Ecto neural progenitor cell (in vitro differentiated cells): ENCODE results near the gene CISD2.
"Not testable (repeated sequence)": the region's sequence is repeated elsewhere in the genome, so short reads cannot be mapped to it uniquely, and the experiment has no call there.

ENCODE experiments used
- DNase-seq: peaks from one replicate; pipeline ENCODE4 v3.0.0-alpha.2; 2018; ENCODE audit warnings: low spot score

CISD2 gene, protein sequence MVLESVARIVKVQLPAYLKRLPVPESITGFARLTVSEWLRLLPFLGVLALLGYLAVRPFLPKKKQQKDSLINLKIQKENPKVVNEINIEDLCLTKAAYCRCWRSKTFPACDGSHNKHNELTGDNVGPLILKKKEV

DNA sequence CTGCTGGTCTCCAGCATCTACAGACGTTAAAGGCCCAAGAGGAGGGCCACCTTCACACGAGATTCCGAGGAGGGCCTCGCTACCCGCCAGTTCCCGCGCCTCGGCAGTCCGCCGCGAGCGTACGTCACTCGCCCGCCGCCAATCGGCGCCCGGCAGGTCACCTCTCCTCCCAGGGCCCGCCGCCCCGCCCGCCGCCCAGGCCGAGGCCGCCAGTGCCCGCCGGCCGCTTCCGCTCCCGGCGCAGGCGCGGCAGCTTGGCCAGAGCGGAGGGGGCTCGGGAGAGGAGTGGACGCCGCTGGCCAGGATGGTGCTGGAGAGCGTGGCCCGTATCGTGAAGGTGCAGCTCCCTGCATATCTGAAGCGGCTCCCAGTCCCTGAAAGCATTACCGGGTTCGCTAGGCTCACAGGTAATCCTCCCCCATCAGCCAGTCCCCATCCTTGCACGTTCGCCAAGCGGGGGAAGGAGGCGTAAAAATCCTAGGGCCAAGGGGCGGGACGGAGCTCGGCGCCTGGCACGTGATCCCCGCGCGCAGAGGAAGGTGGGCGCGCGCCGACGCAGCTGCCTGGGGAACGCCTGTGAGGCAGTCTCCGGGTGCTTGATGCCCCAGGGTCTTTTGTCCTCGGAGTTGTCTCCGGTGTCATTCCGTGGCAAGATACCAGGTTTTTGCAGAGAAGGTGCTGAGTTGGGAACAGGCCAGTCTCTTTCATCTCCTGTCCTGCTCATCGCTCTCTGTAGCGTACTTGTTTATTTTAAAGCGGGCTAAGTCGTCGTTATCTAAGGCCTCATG lies at the start of gene CISD2:
CISD2 (plus strand) TSS at position 212 of the 788 bp plus-strand sequence; CDS start at position 305, 93 bp downstream.
- DNase-seq: peak; percentile 95

DNA sequence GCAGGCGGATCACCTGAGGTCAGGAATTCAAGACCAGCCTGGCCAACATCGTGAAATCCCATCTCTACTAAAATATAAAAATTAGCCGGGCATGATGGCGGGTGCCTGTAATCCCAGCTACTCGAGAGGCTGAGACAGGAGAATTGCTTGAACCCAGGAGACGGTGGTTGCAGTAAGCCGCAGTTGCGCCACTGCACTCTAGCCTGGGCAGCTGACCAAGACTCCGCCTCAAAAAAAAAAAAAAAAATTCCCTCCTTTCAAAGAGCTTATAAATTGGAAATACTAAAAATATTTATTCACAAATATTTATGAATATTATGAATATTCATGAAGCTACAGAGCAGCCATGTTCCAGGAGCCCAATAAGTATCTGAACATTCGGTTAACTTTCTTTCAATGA lies 49.7 kb upstream of the CISD2 start:
- DNase-seq: not testable (repeated sequence)

DNA sequence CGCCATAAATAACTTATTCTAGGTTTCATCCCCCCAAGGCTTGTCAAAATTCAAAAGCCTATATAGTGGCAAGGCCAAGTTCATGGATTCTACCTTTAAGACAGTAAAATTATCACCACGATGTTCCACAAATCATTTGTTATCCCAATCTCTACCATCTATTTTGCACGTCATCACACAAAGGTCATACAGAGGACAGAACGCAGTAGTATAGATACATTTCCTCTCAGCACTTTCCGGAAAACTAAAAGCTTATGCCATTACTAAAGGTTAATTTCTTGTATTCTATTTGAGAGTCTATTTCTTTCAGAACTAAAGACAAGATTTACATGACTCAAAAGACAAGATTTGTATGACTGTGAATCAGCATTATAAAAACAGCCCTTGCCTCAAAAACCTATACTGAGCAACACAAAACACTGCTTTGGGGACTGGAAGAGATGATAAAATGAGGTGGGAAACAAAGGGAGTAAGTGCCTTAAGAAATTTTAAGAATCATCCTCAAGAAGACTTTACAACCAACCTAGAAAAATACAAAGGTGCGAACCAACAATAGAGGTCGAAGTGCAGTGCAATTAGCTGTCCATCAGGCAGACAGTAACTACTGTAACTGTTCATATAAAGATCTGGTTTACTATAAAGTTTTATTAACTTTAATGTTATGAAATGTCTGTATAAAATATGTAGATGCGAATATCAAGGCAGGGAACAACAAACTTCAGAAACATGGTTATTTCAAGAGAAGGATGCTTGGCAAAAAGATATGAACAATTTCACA lies 49.0 kb upstream of the CISD2 start:
- no peak for DNase-seq

DNA sequence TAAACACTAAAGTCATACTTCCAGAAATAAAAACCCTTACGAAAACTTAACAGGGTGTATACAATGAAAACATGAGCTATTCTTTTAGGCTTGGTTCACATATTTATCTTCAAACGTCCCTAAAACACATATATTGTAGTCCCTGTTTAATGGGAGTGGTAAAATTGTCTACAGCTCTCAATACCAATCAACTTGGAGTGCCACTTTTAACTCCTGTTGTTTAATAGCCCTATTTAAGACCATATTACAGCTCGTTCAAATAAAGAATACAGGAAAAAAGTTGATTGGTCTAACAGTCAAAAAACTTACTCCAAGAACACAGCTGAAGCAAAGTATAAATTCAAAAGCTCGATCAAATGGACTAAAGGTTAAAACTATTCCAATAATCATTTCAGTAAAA lies 45.3 kb upstream of the CISD2 start:
- no peak for DNase-seq

DNA sequence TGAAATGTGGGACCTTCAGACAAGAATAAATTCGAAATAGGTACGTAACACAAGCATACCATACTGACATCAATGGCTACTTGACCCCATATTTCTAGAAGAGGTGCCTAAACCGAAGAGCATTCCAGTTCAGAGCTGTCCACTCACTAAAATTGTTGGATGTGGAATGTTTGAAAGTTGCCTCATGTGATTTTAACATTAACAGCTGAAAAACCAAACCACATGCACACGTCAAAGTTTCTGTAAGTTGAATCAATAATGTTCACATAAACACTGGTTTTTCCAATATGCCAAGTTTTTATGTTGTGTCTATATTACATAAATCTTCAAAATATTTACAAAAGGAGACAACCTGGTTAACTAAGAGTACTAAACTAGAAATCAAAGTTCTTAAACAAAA lies 44.9 kb upstream of the CISD2 start:
- no peak for DNase-seq

DNA sequence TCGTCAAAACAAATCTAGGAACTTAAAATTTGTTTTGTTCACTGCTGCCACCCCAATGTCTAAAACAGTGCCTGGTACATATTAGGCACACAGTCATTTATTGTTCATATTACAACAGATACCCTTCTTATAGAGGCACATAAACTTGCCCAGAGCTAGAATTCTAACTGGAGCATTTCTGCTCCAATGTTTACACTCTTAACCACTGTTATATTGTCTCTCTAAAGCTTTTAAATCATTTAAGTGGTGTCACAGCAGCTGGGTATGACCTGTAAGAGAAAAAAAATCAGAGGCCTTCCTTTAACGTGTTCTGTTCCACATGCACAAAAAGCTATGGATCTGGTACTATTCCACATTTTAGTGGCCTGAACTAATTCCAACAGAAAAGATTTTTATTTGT lies 44.4 kb upstream of the CISD2 start:
- no peak for DNase-seq

DNA sequence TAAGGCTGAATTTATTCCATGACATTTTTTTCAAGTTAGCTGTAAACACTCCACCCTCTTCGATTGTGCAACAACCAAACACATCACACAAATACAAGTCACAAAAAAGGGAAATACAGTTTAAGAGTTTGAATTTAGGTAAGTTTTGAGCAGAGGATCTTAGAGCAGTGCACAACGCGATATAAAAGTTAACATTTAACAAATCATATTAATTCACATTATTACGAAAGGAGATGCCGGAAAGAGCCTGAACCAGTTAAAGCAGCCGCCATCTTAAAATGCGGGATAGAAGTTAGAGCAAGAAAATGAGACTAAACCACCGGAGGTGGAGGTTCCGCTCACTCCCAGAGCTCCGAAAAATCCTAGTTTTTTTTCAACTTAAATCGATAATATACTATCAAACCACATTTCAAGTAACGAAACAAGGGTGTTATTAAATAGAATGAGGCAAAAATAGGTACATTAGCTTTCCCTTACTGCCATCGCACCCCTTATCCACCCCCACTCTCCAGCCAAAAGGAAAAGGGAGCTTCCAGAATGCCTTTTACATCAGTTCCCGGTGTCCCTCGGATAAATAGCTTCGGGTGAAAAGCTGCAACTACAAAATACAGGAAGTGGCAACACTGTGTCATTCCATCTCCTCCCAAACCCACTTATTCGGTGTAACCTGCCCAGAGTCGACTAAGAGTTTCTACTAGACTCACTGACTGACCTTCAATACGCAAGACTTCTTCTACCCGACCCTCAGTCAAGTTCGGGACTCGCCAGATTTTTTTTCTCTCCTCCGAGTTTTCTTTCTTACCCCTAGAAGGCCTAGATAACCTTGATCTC lies 43.3 kb upstream of the CISD2 start:
- no peak for DNase-seq

DNA sequence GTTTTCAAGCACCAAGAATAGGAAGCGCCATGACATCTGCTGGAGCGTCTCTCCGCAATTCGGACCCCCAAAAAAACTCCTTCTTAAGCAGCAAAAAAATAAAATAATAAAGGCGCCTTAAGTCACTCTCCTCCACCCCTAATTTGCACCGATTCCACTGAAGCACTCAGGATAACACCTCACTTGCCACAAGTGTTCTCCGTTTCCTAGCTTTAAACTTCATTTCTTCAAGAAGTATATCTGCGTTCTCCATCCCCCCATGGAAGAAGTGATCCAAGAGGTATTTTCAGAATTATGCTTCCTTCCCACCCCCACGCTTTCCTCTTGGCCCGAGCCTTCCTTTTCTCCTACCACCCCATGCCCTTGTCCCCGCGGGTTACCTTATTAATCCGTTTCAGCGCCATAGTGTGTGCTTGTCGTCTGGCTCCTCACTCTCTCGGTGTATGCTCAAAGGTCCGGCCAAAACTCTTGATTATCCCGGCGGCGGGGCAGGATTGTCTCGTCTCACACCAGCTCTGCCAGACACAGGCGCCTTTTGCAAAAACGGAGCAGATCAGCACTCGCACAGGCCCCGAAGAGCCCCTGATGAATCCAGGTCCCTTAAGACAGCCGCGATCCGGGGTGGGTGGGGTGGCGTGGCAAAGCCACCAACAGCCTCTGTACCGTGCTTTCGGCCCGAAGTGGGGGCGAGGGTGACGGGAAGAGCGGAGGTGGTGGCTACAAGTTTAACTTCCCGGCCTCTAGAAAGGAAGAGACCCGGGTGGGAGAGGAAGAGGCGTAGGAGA lies 42.5 kb upstream of the CISD2 start:
- DNase-seq: no peak

DNA sequence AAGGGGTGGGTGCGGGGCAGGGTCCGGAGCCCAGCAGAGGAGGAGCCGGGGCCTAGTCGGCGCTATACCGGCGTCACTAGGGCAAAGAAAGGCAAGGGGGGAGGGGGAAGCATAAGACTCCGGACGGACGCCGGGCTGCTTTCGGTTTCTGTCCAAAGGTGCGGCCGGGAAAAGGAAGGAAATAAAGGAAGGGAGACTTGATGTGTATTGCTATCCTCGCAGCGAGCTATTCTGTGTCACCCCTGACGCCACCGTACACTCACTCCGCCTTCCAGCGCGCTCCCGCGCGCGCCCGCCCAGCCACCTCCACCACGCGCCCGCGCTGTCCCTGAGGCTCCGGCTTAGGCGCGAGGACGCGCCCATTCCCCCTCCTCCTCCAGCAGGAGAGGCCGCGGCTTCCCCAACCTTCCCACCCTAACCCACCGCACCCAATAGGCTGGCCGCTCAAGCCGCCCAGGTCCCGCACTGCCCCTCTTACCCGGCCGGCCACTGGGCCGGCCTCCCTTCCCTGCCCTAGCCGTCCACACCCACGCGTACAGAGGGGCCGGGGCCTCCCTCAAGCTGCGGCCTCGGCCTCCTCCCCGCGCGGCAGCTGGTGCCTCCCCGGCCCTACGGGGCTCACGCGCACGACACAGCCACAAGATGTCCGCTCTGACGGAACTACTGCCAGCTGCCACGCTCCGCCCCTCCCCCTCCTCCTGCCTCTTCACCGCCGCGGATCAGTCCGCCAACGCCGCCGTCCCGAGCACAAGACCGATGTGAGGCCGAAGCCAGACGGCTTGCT lies 41.7 kb upstream of the CISD2 start, which contains the start of gene UBE2D3:
UBE2D3 (minus strand) TSS at position 662 of the 784 bp plus-strand sequence. CDS start 1,043 bp downstream, outside the sequence.
- peak; percentile 97 for DNase-seq

DNA sequence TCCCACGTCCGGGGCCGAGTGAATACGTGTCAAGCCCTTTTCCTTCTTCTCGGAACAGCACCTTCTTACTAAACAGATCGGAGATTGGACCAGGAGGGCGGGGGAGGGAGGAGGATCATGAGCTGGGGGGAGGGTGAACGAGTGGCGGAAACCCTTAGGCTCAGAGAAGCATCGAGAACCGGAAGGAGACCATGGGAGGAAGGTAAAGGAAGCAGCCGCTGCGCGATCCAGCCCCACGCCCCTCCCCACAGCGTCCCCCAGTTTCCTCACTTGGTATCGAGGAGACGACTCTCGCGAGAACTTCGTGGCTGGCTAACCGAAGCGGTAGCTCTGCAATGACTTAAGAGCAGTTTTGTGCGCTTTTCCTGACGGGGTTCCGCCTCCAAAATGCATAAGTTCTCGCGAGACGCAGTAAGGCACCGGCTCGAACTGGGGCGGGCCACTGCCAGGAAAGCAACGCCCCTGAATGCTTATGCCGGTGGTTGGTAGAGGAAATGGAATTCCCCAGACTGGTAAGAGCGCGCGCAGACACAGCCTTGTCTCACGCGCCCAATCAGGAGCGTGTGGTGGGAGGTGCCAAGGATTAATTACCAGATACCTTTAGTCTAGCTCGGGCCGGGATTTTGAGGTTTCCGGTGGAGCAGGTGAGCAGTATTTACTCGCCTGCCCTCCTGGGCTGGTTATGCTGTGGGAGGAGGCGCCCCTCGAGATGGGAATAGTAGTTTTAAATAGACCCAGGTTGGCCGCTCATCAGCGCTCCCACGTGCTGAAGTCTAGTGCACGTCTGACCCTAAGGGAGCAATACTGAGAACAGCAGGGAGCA lies 40.9 kb upstream of the CISD2 start:
- peak; percentile 96 for DNase-seq

DNA sequence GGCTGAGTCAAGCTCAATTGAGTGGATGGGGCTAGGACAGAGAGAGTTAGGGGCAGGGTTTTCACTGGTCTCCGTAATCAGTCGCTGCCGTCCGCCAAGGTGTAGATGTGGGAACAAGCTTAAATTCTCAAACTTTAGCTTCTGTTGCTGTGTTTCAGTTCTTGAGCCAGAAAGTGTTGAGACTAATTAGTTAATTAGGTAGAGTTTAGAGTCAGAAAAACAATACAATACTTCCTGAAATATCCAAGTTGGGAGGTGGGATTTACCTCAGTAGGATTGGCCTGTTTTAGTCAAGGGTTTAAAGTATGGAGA lies 40.3 kb upstream of the CISD2 start:
- no peak for DNase-seq

DNA sequence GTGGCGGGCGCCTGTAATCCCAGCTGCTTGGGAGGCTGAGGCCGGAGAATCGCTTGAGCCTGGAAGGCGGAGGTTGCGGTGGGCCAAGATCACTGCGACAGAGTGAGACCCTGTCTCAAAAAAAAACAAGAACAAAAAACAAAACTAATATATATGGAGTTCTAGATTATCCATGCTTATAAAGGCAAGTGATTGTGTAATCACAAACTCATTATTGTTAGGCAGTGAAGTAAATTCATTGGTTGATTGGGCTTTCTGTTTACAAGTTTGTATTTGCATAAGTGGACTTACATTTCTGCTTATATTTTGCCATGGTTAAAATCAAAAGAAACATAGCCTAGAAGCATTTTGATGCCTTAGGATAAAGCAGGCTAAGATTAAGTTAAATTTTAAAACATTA lies 39.0 kb upstream of the CISD2 start:
- DNase-seq: no peak

DNA sequence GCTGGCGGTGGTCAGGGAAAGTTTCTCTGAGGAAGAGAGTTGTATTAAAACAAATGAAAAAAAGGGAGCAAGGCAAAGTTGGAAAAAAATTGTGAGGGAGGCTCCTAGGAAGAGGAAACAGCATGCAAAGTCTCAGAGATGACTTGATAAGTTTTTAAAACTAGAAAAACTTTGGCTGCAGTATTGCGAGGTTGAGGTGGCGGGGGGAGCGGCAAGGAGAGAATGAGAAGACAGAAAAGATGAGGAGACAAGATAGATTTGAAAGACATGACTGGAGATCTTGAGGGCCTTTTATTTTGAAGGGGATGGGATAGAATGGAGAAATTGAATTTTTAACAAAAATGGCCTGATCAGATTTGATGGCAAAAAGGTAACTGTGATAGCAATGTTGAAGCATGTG lies 36.7 kb upstream of the CISD2 start:
- DNase-seq: no peak

DNA sequence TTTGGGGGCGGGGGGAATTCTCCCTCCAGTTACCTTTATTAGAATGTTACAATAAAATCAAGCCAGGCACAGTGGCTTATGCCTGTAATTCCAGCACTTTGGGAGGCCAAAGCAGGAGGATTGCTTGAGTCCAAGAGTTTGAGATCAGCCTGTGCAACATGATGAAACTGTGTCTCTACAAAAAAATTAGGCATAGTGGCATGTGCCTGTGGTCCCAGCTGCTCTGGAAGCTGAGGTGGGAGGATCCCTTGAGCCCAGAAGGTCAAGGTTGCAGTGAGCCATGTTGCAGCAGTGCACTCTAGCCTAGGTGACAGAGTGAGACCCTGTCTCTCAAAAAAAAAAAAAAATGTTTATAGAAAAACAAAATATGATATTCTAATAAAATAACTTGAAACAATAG lies 36.1 kb upstream of the CISD2 start:
- no peak for DNase-seq

DNA sequence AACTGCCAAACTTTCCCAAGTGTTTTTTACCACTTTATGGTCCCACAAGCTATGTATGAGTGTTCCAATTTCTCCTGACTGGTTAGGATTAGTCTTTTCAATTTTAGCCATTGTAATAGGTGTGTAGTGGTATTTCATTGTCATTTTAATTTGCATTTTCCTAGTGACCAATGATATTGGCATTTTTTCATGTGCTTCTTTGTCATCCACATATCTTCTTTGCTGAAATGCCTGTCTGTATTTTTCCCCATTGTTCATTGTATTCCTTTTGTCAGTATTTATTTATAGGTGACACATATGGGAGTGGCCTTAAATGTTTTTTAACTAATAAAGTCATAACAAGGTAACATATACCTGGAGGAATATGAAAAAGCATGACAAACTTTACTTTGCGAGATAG lies 32.2 kb upstream of the CISD2 start:
- no peak for DNase-seq

DNA sequence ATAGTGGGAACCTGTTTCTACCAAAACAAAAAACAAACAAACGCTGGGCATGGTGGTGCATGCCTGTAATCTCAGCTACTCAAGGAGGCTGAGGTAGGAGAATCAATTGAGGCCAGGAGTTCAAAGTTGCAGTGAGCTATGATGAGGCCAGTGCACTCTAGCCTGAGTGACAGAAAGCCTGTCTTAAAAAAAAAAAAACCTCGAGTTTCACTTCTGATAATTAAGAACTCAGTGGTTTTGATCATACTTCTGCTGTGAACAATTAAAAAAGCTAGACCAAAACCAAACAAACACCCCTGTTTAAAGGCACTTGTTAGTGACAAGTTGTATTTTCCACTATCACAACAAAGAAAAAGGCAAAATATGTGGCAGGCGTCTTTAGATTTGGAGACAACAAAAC lies 26.4 kb upstream of the CISD2 start:
- no peak for DNase-seq

DNA sequence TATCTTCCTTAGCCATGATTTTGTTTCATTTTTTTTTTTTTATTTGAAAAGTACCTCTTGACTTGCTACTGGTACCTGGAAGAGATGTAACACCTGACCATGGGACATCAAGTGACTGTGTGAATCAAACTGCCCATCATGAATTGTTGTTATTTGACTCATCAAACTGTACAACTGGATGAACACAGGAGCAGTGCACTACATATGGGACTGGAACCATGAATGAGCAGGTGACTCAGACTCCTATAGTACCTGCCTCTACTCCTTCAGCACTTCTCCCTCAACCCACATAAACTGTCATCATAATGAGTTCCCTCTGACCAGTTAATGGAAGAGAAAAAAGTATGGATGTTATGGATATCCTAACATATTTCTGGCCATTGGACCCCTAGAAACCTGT lies 25.5 kb upstream of the CISD2 start:
- DNase-seq: no peak

DNA sequence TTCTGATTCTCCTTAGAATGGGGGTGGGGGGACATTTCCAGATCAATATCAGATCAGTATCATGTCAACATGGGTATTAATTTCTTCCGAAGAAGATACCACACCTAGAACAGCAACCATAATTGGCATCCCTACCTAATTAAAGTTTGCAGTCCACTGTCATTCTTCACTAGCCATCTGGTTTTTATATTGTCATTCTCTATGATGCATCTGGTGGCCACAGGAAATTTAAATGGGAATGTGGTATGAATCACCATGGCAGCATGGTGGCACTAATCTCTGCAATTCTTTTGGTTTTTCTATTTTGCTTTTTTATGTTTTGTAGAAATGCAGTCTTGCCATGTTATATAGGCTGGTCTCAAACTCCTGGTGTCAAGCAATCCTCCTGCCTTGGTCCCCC lies 24.9 kb upstream of the CISD2 start:
- DNase-seq: no peak

DNA sequence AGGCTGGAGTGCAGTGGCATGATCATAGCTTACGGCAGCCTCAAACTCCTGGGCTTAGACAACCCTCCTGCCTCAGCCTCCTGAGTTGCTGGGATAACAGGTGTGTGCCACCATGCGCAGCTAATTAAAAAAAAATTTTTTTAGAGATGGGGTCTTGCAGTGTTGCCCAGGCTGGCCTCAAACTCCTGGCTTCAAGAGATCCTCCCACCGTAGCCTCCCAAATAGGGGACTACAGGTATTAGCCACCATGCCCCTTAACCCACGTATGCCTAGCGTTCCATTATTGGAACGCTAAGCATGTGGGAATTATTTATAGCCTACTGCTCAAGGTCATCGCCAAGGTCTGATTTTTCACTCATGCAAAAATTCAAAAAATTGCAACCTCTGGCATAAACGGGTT lies 21.1 kb upstream of the CISD2 start:
- DNase-seq: no peak

DNA sequence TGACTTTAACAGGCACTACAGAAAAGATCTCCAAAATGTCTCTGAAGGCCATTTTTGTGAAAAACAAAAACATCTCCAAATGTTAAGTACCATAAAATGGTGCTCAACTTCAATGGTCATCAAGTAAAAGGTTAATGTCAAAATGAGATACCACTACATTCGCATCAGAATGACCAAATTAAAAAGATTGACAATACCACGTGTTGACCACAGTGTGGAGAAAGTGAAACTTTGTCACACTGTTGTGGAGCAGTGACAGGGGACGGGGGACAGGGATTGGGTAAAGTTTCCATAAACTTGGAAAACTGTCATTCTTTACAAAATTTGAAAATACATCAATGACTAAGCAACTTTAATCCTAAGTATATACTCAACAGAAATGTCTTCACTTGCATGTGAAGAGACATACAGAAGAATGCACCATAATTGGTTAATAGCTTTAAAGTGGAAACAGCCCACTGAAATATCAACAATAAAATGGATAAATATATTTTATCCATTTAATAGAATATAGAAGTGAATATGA lies 19.1 kb upstream of the CISD2 start:
- DNase-seq: no peak
